Activated CD8-positive, alpha-beta memory T cell treated with anti-CD3 and anti-CD28 coated beads, Interleukin-2, amount 50 U/mL, for 24 hours (primary cell): ENCODE measurements around the gene DPP8.
"Not testable (repeated sequence)": the region's sequence is repeated elsewhere in the genome, so short reads cannot be mapped to it uniquely, and the experiment has no call there.

Experiments used
- DNase-seq: peaks from one replicate; pipeline ENCODE4 v3.0.0-alpha.2; 2020; ENCODE audit errors: extremely low read depth

Gene DPP8

GRCh38 chr15:65525622-65526021 is 8.1 kb upstream of the DPP8 start:
- DNase-seq: no peak

- no peak for DNase-seq
Measured at GRCh38 chr15:65524226-65524625, 6.7 kb upstream of the DPP8 start.

GRCh38 chr15:65521350-65521749 is 3.9 kb upstream of the DPP8 start:
- DNase-seq: no peak

DNA sequence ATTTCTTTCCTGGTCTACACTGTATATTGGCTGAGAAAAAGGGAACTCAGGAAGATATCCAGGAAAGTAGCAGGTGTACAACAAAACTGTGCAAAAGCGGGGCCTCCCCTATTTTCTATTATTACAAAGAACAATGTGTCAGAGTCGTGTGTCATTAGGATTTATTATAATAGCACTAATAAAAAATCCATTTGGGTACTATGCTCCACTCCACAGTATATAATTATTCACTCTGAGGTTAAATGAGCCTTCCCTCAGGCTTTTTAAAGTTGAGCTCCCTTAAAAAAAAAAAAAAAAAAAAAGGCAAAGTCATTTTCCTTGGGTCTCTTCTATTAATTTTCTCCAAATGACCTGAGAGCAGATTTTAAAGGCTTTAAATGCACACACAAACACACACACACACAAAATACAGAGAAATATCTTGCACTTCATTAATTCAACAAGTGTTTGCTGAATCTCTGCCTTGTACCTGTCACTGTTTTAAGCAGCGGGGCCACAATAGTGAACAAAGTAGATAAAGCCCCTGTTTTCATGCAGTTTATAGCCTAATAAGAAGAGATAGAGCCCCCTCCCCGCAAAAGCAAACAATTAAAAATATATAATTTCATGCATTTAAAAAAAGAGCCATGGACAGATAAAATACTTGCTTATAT is 1.3 kb upstream of the DPP8 start:
- no peak for DNase-seq

DNA sequence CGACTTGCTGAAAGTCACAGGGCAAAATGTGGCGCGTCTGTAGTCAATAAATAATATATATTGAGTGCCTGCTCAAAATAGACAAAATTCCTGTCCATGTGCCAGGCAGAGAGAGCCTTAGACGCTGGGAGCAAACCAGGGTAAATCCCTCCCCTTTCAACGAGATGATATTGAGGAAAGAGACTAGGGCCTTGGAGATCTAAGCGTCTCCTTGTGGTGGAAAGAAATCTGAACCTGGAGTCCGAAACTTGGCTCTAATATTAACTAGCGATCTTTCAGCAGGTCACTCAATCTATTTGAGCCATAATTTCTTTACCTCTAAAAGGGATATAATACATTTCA is 348 bp upstream of the DPP8 start:
- no peak for DNase-seq

DNA sequence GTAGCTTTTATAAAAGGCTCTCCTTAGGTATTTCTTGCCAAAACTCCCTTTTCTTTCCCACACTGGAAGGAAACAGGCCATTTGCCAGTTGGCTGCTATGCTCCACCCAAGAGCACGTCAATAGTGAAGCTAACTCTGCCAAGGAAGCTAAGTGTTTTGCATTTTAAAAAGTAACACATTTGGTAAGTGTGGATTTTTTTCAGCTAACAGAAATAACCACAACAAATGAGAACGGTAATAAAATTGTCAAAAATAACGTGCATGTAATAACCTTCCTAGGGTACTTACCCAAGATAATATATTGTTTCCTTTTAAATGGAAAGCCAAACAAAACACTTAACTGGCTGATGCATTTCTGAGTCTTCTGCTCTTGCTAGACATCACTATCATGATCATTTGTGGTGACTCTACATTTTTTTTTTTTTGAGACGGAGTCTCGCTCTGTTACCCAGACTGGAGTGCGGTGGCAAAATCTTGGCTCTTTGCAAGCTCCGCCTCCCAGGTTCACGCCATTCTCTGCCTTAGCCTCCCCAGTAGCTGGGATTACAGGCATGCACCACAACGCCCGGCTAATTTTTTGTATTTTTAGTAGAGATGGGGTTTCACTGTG is 4.6 kb downstream of the DPP8 start:
- no peak for DNase-seq

DNA sequence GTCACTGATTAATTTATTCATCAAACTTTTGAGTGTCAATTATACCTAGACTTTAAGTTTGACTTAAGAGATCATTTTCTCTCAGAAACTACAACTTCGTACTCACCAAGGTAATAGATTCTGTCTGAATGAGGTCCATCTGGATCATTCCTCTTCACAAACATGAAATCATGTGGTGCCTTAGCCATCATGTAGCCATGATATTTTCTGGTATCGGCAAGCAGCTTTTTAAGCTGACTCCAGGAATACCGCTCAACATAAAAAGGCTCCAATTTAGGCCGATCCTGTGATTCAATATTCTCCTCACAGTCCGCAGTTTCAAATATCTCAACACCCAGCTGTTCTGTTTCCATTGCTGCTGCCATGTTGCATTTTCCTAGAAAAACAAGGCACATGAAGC is 5.3 kb downstream of the DPP8 start:
- no peak for DNase-seq

DNA sequence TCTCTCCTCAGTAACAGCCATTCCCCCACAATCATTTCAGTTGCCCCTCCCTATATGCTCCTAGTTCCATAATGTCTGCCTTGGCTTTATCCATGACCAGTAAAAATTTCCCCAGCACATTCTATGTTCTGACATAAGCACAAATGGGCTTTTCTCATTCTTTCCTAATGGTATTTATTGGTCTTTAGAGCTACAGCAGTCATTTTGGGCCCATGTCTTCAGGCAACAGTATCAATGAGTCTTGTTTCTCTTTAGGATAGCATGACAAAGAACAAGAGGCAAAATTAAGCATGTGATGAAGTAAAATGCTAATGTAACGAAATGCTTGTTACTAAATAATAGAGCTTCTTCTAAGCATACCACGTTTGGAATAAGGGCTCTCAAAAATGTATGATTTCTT is 8.2 kb downstream of the DPP8 start:
- DNase-seq: no peak

GRCh38 chr15:65494076-65494475 is 23.4 kb downstream of the DPP8 start:
- DNase-seq: no peak

DNA sequence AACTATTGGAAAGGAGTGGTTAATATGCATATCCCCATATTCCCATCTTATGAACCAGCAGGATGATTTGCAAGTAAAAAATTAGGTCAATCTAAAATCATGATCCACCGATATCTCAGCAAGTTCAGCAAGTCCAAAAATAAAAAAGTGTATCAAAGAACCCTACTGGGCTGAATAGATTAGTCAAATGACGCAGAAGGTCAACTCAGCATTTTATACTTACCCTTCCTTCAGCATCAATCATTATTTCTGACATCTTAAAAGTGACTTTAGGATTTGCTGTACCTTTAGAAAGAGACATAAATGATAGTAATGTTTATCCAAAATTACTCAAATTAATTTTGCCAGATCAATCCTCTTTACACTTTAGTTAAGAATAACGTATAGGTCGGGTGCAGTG is 32.6 kb downstream of the DPP8 start:
- DNase-seq: no peak

- DNase-seq: no peak
Measured at GRCh38 chr15:65476903-65477302, 40.6 kb downstream of the DPP8 start.

GRCh38 chr15:65470866-65471265 is 46.6 kb downstream of the DPP8 start:
- no peak for DNase-seq

GRCh38 chr15:65468229-65468909 is 49.1 kb downstream of the DPP8 start:
- DNase-seq: no peak

DNA sequence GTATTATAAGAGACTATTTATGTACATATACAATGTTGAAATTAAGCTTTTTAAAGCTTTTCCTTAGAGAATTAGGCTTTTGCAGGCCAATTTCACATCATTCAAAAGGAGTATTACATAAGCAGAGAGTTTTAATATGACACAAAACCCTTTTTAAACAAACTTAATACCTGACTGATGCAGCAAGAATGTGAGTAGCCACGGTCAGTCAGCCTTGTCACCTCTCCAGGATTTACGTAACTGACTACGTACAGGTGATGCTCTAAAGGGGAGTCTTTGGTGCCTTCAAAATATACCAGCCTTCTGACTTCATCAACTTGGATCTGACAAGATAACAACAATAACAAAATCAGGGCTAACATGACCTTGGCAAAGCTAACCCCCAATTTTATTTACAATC is 50.6 kb downstream of the DPP8 start:
- DNase-seq: no peak

DNA sequence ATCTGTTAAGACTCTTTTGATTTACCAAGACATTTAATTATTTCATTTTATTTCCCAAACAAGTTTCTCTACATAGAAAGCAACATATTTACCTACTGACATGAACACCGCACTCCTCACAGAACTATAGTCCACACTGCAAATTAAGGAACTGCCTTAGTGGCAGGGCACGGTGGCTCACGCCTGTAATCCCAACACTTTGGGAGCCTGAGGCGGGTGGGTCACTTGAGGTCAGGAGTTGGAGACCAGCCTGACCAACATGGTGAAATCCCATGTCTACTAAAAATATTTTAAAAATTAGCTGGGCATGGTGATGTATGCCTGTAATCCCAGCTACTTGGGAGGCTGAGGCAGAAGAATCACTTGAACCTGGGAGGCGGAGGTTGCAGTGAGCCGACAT is 54.4 kb downstream of the DPP8 start:
- not testable (repeated sequence) for DNase-seq

- no peak for DNase-seq
Measured at GRCh38 chr15:65460741-65461347, 56.6 kb downstream of the DPP8 start.

DNA sequence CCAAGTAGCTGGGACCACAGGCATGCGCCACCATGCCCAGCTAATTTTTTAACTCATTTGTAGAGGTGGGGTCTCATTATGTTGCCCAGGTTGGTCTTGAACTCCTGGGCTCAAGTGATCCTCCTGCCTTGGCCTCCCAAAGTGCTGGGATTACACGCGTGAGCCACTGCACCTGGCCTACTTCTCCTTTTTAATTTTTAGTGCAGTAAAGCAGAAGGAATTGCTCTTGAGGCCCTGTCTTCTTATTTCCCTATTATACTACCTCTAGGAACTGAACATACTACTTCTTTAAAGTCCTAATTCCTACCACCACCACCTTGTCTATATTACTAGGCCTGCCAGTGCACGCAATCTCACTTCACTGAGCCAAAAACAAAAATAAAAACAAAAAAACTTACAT is 62.2 kb downstream of the DPP8 start:
- not testable (repeated sequence) for DNase-seq

GRCh38 chr15:65451989-65452388 is 65.5 kb downstream of the DPP8 start:
- DNase-seq: no peak

DNA sequence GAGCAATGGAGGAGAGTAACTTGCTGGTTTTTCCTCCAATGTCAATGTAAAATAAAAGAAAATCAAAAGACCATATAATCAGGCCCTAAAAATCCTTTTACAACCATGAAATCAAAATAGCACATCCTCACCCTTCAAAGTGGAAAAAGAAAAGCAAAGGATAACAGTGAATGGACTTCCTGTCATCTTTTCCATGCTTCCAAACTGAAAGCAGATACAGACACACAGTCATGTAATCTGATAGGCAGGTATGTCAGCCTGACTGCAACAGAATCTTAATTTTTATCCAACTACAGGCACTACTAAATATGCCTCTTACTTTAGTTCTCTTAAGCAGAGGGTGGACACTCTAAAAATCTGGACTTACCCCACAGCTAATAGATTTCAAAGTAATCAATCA is 66.9 kb downstream of the DPP8 start:
- DNase-seq: no peak

GRCh38 chr15:65447145-65447544 is 70.3 kb downstream of the DPP8 start:
- DNase-seq: no peak

GRCh38 chr15:65434201-65434600 is 83.3 kb downstream of the DPP8 start:
- no peak for DNase-seq

DNA sequence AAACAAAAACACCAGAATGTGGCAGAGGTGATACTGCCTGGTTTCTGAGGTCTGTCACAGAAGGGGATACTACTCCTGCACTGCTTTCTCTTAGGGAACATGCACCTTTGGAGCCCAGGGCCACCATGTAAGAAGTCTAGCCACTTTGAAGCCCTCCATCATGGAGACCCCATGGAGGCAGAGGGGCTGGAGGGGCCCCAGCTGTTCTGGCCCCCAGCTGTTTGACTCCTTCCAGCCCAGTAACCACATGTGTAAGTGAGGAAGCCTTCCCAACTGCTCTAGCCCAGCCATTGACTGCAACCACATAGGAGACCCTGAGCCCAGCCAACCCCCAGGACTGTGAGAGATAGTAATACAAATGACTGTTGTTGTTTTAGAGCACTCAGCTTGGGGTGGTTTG is 85.8 kb downstream of the DPP8 start:
- no peak for DNase-seq

- DNase-seq: no peak
Measured at GRCh38 chr15:65426216-65426853, 91.2 kb downstream of the DPP8 start.
